ENCODE measurements around the gene PDK4.

DNA sequence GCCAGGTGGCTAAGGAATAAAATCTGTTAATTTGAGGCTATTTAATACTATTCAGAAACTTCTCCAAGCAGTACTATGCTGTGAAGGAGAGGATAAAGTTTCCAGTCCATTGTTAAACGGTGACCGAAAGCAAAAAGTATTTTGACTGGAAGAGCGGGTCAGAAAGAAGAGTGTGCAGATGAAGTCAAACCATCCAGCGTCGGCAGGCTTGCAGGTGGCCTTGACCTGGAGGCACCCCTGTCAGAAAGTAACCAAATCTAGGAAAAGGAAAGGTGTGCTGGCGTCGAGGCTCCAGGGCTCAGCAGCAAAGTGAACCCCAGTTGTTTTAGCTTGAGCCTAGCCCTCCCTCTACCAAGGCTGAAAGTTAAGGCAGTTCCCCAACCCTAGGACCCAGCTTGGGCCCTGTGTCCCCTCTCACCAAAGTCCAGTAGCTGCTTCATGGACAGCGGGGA is 544 bp downstream of the PDK4 start:
- no peak for TF ChIP-seq POLR2A (IDR thresholded peaks at IDR 0.05; ENCODE audit: low read depth, low read length)
- TF ChIP-seq POLR2AphosphoS5 (IDR thresholded peaks at IDR 0.05; ENCODE audit: low read depth, low read length): no peak
